Activated T-cell treated with anti-CD3 and anti-CD28 coated beads for 1 hour (primary cell): ENCODE results near the gene GRSF1.
"Not testable (repeated sequence)": the region's sequence is repeated elsewhere in the genome, so short reads cannot be mapped to it uniquely, and the experiment has no call there.

ENCODE experiments used
- DNase-seq: peaks from one replicate; pipeline ENCODE4 v3.0.0-alpha.2; 2020; ENCODE audit warnings: low read depth

GRSF1 gene

GRCh38 chr4:70839589-70840093 lies at the start of gene GRSF1:
Gene GRSF1 (minus strand): TSS chr4:70839890. CDS start chr4:70839827, 63 bp downstream.
- DNase-seq: peak; percentile 92

- no peak for DNase-seq
Measured at GRCh38 chr4:70885174-70885573, 45.5 kb upstream of the GRSF1 start.

GRCh38 chr4:70880739-70881138 lies 41.0 kb upstream of the GRSF1 start:
- no peak for DNase-seq

GRCh38 chr4:70877556-70877955 lies 37.9 kb upstream of the GRSF1 start:
- DNase-seq: no peak

- DNase-seq: no peak
Measured at GRCh38 chr4:70874268-70875156, 34.8 kb upstream of the GRSF1 start.

- no peak for DNase-seq
Measured at GRCh38 chr4:70873216-70873615, 33.5 kb upstream of the GRSF1 start.

GRCh38 chr4:70868778-70869177 lies 29.1 kb upstream of the GRSF1 start:
- DNase-seq: no peak

- no peak for DNase-seq
Measured at GRCh38 chr4:70863099-70863790, 23.6 kb upstream of the GRSF1 start.

- no peak for DNase-seq
Measured at GRCh38 chr4:70859066-70859465, 19.4 kb upstream of the GRSF1 start.

GRCh38 chr4:70858454-70858853 lies 18.8 kb upstream of the GRSF1 start:
- no peak for DNase-seq

- no peak for DNase-seq
Measured at GRCh38 chr4:70855464-70855863, 15.8 kb upstream of the GRSF1 start.

GRCh38 chr4:70849291-70849690 lies 9.6 kb upstream of the GRSF1 start:
- no peak for DNase-seq

GRCh38 chr4:70844180-70844579 lies 4.5 kb upstream of the GRSF1 start:
- DNase-seq: no peak

GRCh38 chr4:70842761-70843435 lies 3.2 kb upstream of the GRSF1 start:
- DNase-seq: no peak

- DNase-seq: no peak
Measured at GRCh38 chr4:70841951-70842350, 2.3 kb upstream of the GRSF1 start.

GRCh38 chr4:70841211-70841610 lies 1.5 kb upstream of the GRSF1 start:
- no peak for DNase-seq

GRCh38 chr4:70840631-70841030 lies 941 bp upstream of the GRSF1 start:
- not testable (repeated sequence) for DNase-seq

GRCh38 chr4:70840137-70840536 lies 447 bp upstream of the GRSF1 start:
- peak; percentile 48 for DNase-seq

- peak; percentile 49 for DNase-seq
Measured at GRCh38 chr4:70838666-70839588, 763 bp downstream of the GRSF1 start.

- no peak for DNase-seq
Measured at GRCh38 chr4:70838204-70838603, 1.5 kb downstream of the GRSF1 start.

- no peak for DNase-seq
Measured at GRCh38 chr4:70836081-70836480, 3.6 kb downstream of the GRSF1 start.
